Activated gamma-delta T cell (primary cell): Measurements from ENCODE around the gene POLR2J2.
"Not testable (repeated sequence)": the region's sequence is repeated elsewhere in the genome, so short reads cannot be mapped to it uniquely, and the experiment has no call there.

Source experiments
- DNase-seq: peaks from one replicate; lab custom pipeline; 2025; lab: John Stamatoyannopoulos, UW
- total RNA-seq, 2 donors: gene quantifications; one replicate each; lab custom pipeline; 2026; lab: John Stamatoyannopoulos, UW

Gene POLR2J2
- total RNA-seq, result 1.4 to 2.7 reads per million in 2 donors

DNA sequence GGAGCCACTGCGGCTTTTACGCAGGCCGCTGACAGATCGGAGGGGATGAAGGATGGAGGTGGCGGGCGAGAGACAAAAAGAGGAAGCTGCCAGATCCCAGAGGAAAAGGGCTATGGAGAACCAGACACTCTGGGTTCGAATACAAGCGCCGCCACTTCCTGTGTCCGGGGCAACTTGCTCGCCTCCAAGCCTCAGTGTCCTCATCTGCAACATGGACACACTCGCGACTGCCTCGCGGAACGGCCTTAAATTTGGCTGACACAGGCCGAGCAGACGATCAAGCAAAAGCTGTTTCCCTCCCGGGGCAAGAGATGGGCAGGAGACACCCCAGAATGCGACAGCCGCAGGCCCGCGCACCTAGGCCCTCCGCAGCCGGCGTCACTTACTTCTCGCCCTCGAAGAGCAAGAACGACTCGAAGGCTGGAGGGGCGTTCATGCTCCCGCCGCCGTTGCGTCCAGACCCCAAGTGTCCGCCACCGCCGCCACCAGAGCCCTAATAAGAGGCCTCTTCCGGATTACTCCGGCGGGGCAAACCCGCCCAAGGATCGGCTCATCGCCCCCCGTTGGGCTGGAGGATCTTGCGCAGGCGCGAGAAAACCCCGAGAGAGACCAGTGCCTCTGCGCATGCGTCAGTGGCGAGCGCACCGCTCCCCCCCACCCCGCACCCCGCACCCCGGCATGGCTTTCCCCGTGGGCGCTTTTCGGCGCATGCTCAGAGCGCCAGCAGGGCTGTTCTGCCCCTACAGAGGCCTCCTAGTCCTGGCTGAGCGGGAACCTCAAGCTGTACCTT is at the start of gene POLR2J2:
POLR2J2 (minus strand) TSS at position 498 of the 790 bp plus-strand sequence; CDS start at position 436, 62 bp downstream.
- DNase-seq, result not testable (repeated sequence)

DNA sequence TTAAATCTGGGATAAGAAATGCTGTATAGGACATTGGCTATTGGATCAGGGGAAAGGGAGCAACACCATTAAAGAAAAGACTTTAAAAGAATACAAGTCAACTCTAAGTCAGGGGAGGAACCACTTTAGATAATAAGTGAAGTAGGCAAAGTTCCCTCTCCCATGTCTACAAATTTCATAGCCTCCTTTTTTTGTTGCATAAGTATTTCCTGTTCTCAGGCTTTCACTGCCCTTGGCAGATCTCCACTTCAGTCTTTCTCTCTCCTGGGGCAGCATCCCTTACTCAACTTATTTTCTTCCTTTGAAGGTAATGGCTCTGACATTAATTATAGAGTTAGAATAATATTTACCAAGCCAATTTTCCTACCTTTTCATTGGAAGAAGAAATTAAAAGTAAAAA is 47.0 kb upstream of the POLR2J2 start:
- DNase-seq, result not testable (repeated sequence)

- not testable (repeated sequence) for DNase-seq
Measured at GRCh38 chr7:102715718-102716117, 44.3 kb upstream of the POLR2J2 start.

DNA sequence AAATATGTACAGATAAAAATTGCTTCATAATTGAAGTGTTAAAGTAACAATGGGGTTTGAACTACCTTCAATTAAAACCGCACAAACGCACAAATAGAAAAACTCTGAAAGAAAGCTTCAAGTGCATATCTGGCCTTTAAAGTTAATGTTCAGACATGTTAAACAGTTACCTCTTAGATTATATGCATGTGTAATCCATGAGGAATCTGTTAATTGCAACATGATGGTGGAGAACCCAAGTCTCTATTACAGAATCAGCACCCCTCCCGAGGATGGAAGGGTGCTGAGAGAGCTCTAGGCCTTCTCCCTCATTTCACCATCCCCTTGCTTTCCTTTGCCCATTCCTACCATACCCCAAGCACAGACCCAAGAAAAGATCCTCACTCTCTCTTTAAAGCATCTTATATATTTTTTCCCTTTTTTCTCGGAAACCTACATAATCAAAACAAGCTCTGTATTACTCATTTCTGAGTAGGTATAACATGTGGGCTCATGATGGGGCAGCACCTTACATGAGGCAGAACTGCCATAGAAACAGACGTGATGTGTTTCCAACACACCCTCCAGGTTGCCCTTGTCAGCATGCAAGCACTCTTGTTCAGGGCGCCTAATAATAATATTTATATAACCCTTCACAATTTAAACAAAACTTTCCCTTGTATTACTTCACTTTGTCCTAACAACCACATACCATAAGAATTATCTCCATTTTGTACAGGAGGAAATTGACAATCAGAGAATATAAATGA is 43.5 kb upstream of the POLR2J2 start:
- not testable (repeated sequence) for DNase-seq

DNA sequence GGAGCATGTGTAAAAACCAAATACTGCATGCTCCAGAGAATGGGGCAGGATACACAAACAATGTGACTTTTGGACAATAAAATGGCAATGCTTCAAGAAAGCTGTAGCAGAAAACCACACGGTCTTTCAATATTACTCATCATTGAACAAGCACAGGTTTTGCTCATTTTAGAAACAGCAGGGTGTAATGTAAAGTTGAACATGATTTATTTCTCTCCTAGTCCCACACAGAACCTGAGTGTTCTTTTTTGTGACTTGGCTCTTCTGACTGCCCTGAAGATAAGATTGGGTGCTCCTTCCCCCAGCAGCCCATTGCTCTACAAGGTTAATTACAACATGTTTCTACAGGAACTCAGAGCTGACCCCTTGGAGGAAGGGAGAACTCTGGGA is 42.2 kb upstream of the POLR2J2 start:
- DNase-seq, result not testable (repeated sequence)

GRCh38 chr7:102713011-102713690 is 41.7 kb upstream of the POLR2J2 start:
- DNase-seq, result not testable (repeated sequence)

DNA sequence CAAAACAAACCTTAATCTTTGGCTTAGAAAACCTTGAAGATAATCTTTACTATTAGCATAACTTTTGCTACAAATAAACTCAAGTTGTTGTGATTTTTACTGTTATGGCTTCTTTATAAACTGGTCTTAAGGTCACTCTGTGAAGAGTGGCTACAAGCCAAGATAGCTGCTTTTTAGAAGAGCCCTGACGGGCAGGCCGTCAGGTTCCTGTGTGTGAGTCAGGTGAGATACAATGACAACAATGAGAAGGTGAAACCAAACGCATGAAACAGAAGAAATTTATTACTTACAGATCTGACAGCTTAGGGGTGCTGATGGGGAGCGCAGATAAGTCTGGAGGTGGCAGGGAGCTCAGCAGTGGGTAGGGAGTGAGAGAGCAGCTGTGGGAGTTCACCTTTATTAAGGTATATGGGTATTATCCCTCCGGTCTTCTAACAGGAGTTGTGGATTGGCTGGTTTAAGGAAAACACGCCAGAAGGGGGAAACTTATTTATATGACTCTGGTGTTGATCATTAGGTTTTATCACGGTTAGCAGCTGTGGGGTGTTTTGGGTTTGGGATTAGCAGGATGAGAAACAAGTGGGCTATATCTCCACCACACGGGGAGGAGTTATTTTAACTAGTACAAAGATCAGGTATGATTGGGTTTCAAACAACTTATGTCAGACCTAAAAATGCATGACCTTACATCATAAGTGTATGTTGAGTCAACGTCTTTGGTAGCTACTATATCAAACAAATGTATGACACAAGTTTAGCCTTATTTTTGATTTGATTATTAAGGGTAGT is 27.7 kb upstream of the POLR2J2 start:
- not testable (repeated sequence) for DNase-seq

GRCh38 chr7:102697642-102698512 is 26.4 kb upstream of the POLR2J2 start:
- not testable (repeated sequence) for DNase-seq

GRCh38 chr7:102696009-102696408 is 24.5 kb upstream of the POLR2J2 start:
- DNase-seq, result not testable (repeated sequence)

- not testable (repeated sequence) for DNase-seq
Measured at GRCh38 chr7:102695033-102695552, 23.6 kb upstream of the POLR2J2 start.

GRCh38 chr7:102694008-102694407 is 22.5 kb upstream of the POLR2J2 start:
- not testable (repeated sequence) for DNase-seq

GRCh38 chr7:102690602-102691001 is 19.1 kb upstream of the POLR2J2 start:
- DNase-seq, result not testable (repeated sequence)

DNA sequence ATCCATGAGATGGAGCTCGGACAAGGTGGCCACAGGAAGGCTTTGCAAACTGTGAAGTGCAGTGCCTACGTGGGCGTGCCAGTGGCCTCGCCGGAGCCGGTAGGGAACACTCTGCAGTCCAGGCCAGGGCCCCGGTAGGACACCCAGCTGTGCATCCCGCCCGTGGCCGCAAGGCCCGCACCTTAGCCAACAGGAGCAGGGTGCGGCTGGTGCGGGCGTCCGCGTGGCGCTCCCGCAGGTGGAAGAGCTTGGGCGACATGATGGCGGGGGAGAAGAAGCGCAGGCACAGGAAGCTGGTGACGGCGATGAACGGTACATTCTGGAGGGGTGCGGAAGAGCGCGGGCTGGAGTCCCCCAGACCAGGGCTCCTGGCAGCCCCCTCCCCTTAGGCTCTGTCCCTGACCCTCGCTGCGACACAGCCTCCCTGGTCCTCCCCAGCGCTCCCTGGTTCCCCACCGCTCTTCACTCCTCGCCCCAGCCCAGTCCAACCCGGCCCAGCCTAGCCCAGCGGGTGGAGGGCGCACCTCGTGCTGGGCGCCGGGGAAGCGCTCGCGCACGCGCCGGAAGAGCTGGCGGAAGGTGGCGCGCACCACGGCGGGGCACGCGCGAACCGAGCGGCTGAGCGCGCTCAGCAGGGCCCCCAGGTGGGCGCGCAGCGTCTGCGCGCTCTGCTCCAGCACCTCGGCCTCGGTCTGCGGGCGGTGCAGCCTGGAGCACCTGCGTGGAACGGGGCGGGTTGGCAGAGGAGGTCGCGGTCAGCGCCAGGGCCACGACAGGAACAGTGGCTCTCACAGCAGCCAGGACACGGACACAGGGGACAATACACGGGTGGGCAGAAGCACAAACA is 18.2 kb upstream of the POLR2J2 start:
- not testable (repeated sequence) for DNase-seq

DNA sequence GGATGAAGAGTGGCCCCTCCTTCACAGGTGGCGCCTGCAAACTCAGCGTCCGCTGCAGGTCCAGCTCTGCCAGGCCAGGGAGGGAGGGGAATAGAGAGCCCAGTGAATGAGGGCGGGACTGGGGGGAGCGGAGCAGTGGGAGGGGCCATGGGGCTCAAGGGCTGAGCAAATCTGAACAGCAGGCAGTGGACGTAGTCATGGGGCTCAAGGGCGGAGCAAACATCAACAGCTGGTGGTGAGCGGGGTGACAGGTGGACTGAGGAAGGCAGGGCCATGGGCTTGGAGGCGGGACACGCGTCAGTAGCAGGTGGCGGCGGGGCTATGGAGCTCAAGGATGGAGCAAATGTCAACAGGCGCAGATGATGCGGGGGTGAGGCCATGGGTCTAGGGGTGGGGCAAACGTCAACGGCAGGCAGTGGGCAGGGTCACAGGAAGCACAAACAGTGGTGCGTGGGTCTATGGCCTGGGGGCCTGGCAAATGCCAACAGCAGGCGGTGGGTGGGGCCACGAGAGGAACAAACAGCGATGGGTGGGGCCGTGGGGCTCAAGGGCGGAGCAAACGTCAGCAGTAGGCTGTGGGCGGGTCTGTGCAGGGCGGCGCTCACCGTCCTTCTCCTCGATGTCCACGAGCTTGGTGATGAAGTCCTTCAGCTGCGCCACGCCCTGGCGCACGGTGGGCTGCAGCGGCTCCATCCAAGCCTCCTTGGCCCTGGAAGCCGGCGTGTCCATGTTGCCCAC is 17.0 kb upstream of the POLR2J2 start:
- not testable (repeated sequence) for DNase-seq

- not testable (repeated sequence) for DNase-seq
Measured at GRCh38 chr7:102682560-102682959, 11.1 kb upstream of the POLR2J2 start.

DNA sequence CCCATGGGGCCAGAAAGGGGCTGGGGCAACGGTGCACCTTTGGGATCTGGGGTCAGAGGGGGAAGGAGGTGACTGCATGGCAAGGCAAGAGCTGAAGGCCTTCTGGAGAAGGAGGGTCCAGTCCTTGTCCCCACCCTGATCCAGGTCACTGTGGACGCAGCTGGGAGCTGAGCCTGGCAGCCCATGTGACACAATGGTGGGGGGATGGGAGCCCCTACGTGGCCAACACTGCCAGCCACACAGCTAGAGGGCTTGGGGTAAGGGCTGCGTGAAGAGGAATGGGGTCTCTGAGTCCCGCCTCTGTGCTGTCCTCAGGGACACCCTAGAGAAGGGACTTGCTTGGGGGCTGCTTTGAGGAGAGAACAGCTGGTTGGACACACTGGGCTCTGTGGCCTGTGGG is 9.3 kb upstream of the POLR2J2 start:
- not testable (repeated sequence) for DNase-seq

DNA sequence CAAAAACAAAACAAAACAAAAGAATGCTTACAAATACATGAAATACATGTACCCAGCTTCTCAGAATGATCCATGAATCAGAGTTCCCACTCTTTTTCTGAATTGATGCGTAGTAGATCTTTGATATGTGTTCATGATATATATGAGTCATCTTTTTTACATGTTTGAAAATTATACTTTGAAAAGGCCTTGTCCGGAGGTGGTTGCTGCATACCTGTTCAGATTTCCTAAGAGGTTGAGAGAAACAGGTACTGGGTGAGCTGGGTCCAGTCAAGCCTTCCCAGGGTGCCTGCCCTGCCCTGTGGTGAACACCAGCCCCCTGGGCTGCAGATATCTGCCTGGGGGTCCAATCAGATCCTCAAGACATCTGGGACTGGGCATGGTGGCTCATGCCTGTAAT is 4.1 kb upstream of the POLR2J2 start:
- not testable (repeated sequence) for DNase-seq

- DNase-seq, result not testable (repeated sequence)
Measured at GRCh38 chr7:102673447-102674067, 2.1 kb upstream of the POLR2J2 start.
